AG04450 (cell line): Measurements from ENCODE around the gene NUDT3. TPM values are rescaled to one million over a fixed set of nuclear protein-coding genes. Genes with fewer than 3 reads are reported as not detected.
A peak's percentile ranks its signal among the peaks of the same experiment; 100 is the strongest.

Experiments
- CTCF ChIA-PET: fragments of 300-600, 350-600 bp; formaldehyde crosslinking; extraction: SDS; loops from one replicate; lab custom pipeline; 2022; ENCODE audit warnings: antibody characterized with exemption, inconsistent platforms; lab: Charles Lee
- POLR2A ChIA-PET: fragments of 350-600 bp; formaldehyde crosslinking; extraction: SDS; loops from one replicate; lab custom pipeline; 2021; ENCODE audit warnings: antibody characterized with exemption, inconsistent platforms; lab: Yijun Ruan, JAX
- DNase-seq: peaks from one replicate; pipeline ENCODE4 v3.0.0-alpha.2; 2011; ENCODE audit warnings: low read depth, low spot score
- H3K27ac ChIP-seq: one replicate; pipeline ENCODE4 v1.5.1; 2012; ENCODE audit warnings: low read depth, low read length, control low read depth
- H3K27me3 ChIP-seq: one replicate; pipeline ENCODE4 v1.6.0; 2012; ENCODE audit warnings: low read length; ENCODE audit not compliant: control insufficient read depth, insufficient read depth
- H3K4me3 ChIP-seq: 2 replicates; pipeline ENCODE4 v1.5.1; 2011; ENCODE audit warnings: mild to moderate bottlenecking, low read depth, low read length, control low read depth
- H3K9me3 ChIP-seq: 2 replicates; pipeline ENCODE4 v1.5.1; 2012; ENCODE audit warnings: low read length; ENCODE audit not compliant: control insufficient read depth, insufficient read depth
- CTCF ChIP-seq: IDR thresholded peaks from 2 replicates; pipeline ENCODE4 v1.5.1; 2011; ENCODE audit warnings: low read depth, low read length, control low read depth, inconsistent platforms
- polyA minus RNA-seq: library from RNA; depleted of rRNA, polyadenylated mRNA; stranded (reverse); fragments of >200 nt; gene quantifications from 2 replicates; pipeline ENCODE4 v1.2.3, GENCODE V29; 2011; rRNA and poly(A)+ RNA removed
- polyA plus RNA-seq: library from polyadenylated mRNA; depleted of rRNA; stranded (reverse); fragments of >200 nt; gene quantifications from 2 replicates; pipeline ENCODE4 v1.2.3, GENCODE V29; 2011; rRNA removed

NUDT3 gene
- polyA plus RNA-seq (23.7 and 26.7 TPM in 2 replicates), polyA minus RNA-seq (23.3 and 32.4 TPM in 2 replicates)

GRCh38 chr6:34392497-34393190 is at the start of gene NUDT3:
TSS of gene NUDT3 (minus strand) at chr6:34392669. CDS start at chr6:34392362, 307 bp downstream.
- Histone ChIP-seq H3K9me3 (no peaks in the 10 kb centered on the region), H3K27ac (peak within 1 kb of the TSS; percentile 52), H3K4me3 (peak within 1 kb of the TSS; percentile 77), H3K27me3 (no peaks in the 10 kb centered on the region)
- peak; percentile 83 for DNase-seq
- POLR2A ChIA-PET, result interaction anchor here (1.2 kb wide), 1 partner anchor 10 kb away, joined by 3 read pairs; no protein-coding TSS in a partner anchor
- CTCF ChIA-PET, result interaction anchor here (0.6 to 2.4 kb wide), 18 partner anchors 12 to 1461 kb away, joined by 3 to 18 read pairs (median 4); partner anchors contain the start of gene SMIM29
- TF ChIP-seq CTCF, result peak; percentile 88

- TF ChIP-seq CTCF, result no peak
- peaks cover 10% of the 10 kb centered on the region for H3K9me3 ChIP-seq
- CTCF ChIA-PET, result interaction anchor here (0.6 kb wide), 1 partner anchor 17 kb away, joined by 3 read pairs; no protein-coding TSS in a partner anchor
- no peak for DNase-seq
- H3K4me3 ChIP-seq, result no peak overlapping the region
- H3K27me3 ChIP-seq, result peaks cover 5% of the 10 kb centered on the region
- no peak overlapping the region for H3K27ac ChIP-seq
- POLR2A ChIA-PET, result interaction anchor here (0.6 kb wide), 1 partner anchor 137 kb away, joined by 3 read pairs; no protein-coding TSS in a partner anchor
Measured at GRCh38 chr6:34441526-34441925, 49.1 kb upstream of the NUDT3 start.

- DNase-seq, result no peak
- Histone ChIP-seq H3K9me3 (peaks cover 10% of the 10 kb centered on the region), H3K27ac (no peak overlapping the region), H3K4me3 (no peak overlapping the region), H3K27me3 (no peaks in the 10 kb centered on the region)
- POLR2A ChIA-PET, result no interaction called here
- CTCF ChIA-PET, result interaction anchor here (1.5 kb wide), 1 partner anchor 190 kb away, joined by 4 read pairs; no protein-coding TSS in a partner anchor
- no peak for TF ChIP-seq CTCF
Measured at GRCh38 chr6:34439442-34439841, 47.0 kb upstream of the NUDT3 start.

- DNase-seq, result no peak
- ChIA-PET CTCF (interaction anchor here (1.5 kb wide), 1 partner anchor 189 kb away, joined by 4 read pairs; no protein-coding TSS in a partner anchor), POLR2A (no interaction called here)
- Histone ChIP-seq H3K4me3 (no peak overlapping the region), H3K9me3 (peaks cover 10% of the 10 kb centered on the region), H3K27me3 (no peaks in the 10 kb centered on the region), H3K27ac (no peak overlapping the region)
- no peak for TF ChIP-seq CTCF
Measured at GRCh38 chr6:34438705-34439104, 46.2 kb upstream of the NUDT3 start.

- H3K27ac ChIP-seq, result no peak overlapping the region
- TF ChIP-seq CTCF, result no peak
- no peaks in the 10 kb centered on the region for H3K27me3 ChIP-seq
- DNase-seq, result no peak
- peaks cover 10% of the 10 kb centered on the region for H3K9me3 ChIP-seq
- POLR2A ChIA-PET, result no interaction called here
- no peak overlapping the region for H3K4me3 ChIP-seq
- CTCF ChIA-PET, result no interaction called here
Measured at GRCh38 chr6:34437644-34437970, 45.1 kb upstream of the NUDT3 start.
